Spleen (tissue), 11 donors: ENCODE results near the gene WWP2. TPM values are rescaled to one million over a fixed set of nuclear protein-coding genes. Genes with fewer than 3 reads are reported as not detected.

Source experiments
- DNase-seq: peaks from one replicate; pipeline ENCODE4 v3.0.0-alpha.2; 2020
- H3K27ac ChIP-seq, 8 donors: fragments of 200-600 bp; sonication (generic) in 7 of 8; 1 replicate in 4 of 8; 2 replicates in 4 of 8; pipeline versions ENCODE4 v1.5.0 to v1.8.0; 2016 to 2021; ENCODE audit warnings: inconsistent platforms in 4 of 8, mild to moderate bottlenecking in 4 of 8, moderate library complexity in 1 of 8
- H3K27me3 ChIP-seq, 7 donors: fragments of 200-600 bp; sonication (generic) in 6 of 7; replicated peaks in 1 of 7; 1 replicate in 4 of 7; 2 replicates in 3 of 7; pipeline versions ENCODE4 v1.5.0 to v1.8.0; 2016 to 2021; ENCODE audit warnings: inconsistent platforms in 3 of 7, mild to moderate bottlenecking in 1 of 7
- H3K36me3 ChIP-seq, 6 donors: fragments of 200-600 bp; sonication (generic) in 5 of 6; 1 replicate in 4 of 6; 2 replicates in 2 of 6; pipeline versions ENCODE4 v1.5.0 to v1.8.0; 2016 to 2021; ENCODE audit warnings: inconsistent platforms in 2 of 6
- H3K4me1 ChIP-seq, 6 donors: fragments of 200-600 bp; sonication (generic) in 5 of 6; 1 replicate in 3 of 6; 2 replicates in 3 of 6; pipeline versions ENCODE4 v1.5.0 to v1.8.0; 2016 to 2021; ENCODE audit warnings: inconsistent platforms in 3 of 6
- H3K4me3 ChIP-seq, 8 donors: fragments of 200-600 bp; sonication (generic) in 7 of 8; 1 replicate in 4 of 8; 2 replicates in 4 of 8; pipeline versions ENCODE4 v1.5.0 to v1.8.0; 2016 to 2021; ENCODE audit warnings: inconsistent platforms in 4 of 8, mild to moderate bottlenecking in 4 of 8, moderate library complexity in 2 of 8
- H3K9me3 ChIP-seq, 8 donors: fragments of 200-600 bp; sonication (generic) in 7 of 8; 1 replicate in 4 of 8; 2 replicates in 4 of 8; pipeline versions ENCODE4 v1.5.0 to v1.8.0; 2016 to 2021; ENCODE audit warnings: inconsistent platforms in 4 of 8
- CTCF ChIP-seq, 11 experiments: fragments of 200-600 bp in 7 of 11; fragments of 450-650 bp in 4 of 11; sonication (generic) in 4 of 11; IDR thresholded peaks in 8 of 11; conservative IDR thresholded peaks in 3 of 11; 1 replicate in 7 of 11; 2 replicates in 4 of 11; pipeline versions ENCODE4 v1.4.0 to v1.8.0; 2016 to 2021; ENCODE audit warnings: antibody characterized with exemption in 11 of 11, inconsistent platforms in 4 of 11, mild to moderate bottlenecking in 1 of 11
- POLR2A ChIP-seq, 3 donors: fragments of 450-650 bp; IDR thresholded peaks; one replicate each; pipeline ENCODE4 v1.5.1; 2017; ENCODE audit warnings: antibody characterized with exemption in 3 of 3, mild to moderate bottlenecking in 1 of 3
- POLR2AphosphoS5 ChIP-seq, 3 donors: sonication (generic); formaldehyde crosslinking; IDR thresholded peaks; one replicate each; pipeline ENCODE4 v1.5.1; 2017; ENCODE audit warnings: antibody characterized with exemption in 3 of 3
- WGBS, 5 donors: extraction: QIAGEN DNeasy Blood & Tissue Kit in 3 of 5; methylation state at CpG; one replicate each; pipeline versions ENCODE4 v1.1.5 to v1.1.7; 2013 to 2018; 5-methylcytosine and 5-hydroxymethylcytosine counted together
- intact Hi-C: fragments of 100-400 bp; cut with DNase I; formaldehyde crosslinking; loops from one replicate; pipeline ENCODE4 v1.15.0; 2023; ENCODE audit warnings: low total_unique reads
- polyA plus RNA-seq, 3 donors: library from polyadenylated mRNA; stranded (reverse); fragments of 200-250 nt; gene quantifications; one replicate each; pipeline ENCODE4 v1.2.1, GENCODE V29; 2013
- total RNA-seq, 7 donors: library from RNA; depleted of rRNA in 3 of 7; stranded (reverse); fragments of >200 nt in 3 of 7; fragmentation: NEBNext Ultra II Directional in 4 of 7; extraction: Animal tissue kit (Norgen Biotek cat#: 25700) in 4 of 7; gene quantifications; one replicate each; pipeline versions ENCODE4 v1.1.0 to v1.2.1, GENCODE V29; 2016 to 2021
- donor health status: healthy with polysubstance abuse.
- donor health status: DM: no; HTN: no; CAD: no; lungs with moderate emphysema.
- donor health status: DM: no; HTN: no; CAD: no.
- donor health status: Bipolar disorder and iron deficiency.
- donor health status: healthy.
- donor health status: DM: no; HTN: no; CAD: no.
- donor health status: DM: yes; HTN: yes; CAD: no.

The WWP2 gene
- total and polyA plus RNA-seq, 10 donors, result 13.7 to 109 (median 67.7) TPM

GRCh38 chr16:69816996-69817395, 54.9 kb downstream of the WWP2 start:
- Histone ChIP-seq H3K27me3 (no peaks in the 10 kb centered on the region), H3K27ac (peak overlapping the region in 1 of 8 donors; percentile 0), H3K9me3 (peaks cover 0 to 5% (median 2%) of the 10 kb centered on the region in 8 donors), H3K36me3 (peaks cover 0 to 93% (median 16%) of the 10 kb centered on the region in 6 donors), H3K4me1 (peaks cover 0 to 1% (median 0%) of the 10 kb centered on the region in 6 donors), H3K4me3 (no peak overlapping the region)
- TF ChIP-seq POLR2AphosphoS5 (IDR thresholded peaks at IDR 0.05), result no peak
- TF ChIP-seq POLR2A (IDR thresholded peaks at IDR 0.05), result no peak
- no peak for TF ChIP-seq CTCF (IDR thresholded peaks at IDR 0.05 in 8 of 11, conservative IDR thresholded peaks at IDR 0.05 in 3 of 11)
- DNase-seq, result no peak
- intact Hi-C loops, result no loop called here
- 96 to 100% (median 99%) methylated on average over 4 of the region's 4 CpGs for WGBS, 5 donors

DNA sequence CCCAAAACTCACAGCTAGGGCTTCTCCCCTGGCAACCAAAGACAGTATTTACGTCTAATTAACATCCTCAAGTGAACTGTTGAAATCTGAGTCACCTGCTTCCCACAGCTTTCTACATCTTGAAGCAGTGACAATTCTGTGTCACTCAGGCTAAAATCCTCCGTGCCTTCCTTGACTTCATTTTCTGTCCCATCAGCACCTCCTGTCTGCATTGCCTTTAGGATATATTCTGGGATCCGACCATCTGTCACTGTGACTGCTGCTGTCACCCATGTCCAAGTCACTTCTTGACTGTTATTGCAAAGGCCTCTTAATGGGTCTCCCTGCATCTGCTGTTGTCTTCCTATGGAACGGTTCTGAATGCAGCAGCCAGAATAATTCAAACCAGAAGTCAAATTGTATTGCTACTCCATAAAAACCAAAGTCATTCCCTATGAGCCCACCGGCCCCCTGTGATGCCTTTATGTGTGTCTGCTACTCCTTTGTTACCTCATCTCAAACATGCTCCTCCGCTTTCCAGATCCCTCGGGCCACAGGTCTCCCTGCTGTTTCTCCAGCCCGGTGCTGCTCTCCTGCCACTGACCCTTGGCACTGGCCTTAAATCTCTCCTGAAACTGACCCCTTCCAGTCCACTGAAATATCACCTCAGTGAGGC, 56.9 kb downstream of the WWP2 start:
- peaks cover 7 to 20% (median 14%) of the 10 kb centered on the region in 6 donors for H3K4me1 ChIP-seq
- H3K27me3 ChIP-seq, result no peaks in the 10 kb centered on the region
- DNase-seq, result no peak
- no peak overlapping the region for H3K4me3 ChIP-seq
- 92 to 95% (median 92%) methylated on average over 8 of the region's 8 CpGs for WGBS, 5 donors
- peaks cover 0 to 5% (median 2%) of the 10 kb centered on the region in 8 donors for H3K9me3 ChIP-seq
- no peak overlapping the region for H3K27ac ChIP-seq
- intact Hi-C loops, result no loop called here
- no peak for TF ChIP-seq POLR2AphosphoS5 (IDR thresholded peaks at IDR 0.05)
- TF ChIP-seq CTCF (IDR thresholded peaks at IDR 0.05 in 8 of 11, conservative IDR thresholded peaks at IDR 0.05 in 3 of 11), result no peak
- TF ChIP-seq POLR2A (IDR thresholded peaks at IDR 0.05), result no peak
- H3K36me3 ChIP-seq, result peaks cover 0 to 89% (median 9%) of the 10 kb centered on the region in 6 donors

DNA sequence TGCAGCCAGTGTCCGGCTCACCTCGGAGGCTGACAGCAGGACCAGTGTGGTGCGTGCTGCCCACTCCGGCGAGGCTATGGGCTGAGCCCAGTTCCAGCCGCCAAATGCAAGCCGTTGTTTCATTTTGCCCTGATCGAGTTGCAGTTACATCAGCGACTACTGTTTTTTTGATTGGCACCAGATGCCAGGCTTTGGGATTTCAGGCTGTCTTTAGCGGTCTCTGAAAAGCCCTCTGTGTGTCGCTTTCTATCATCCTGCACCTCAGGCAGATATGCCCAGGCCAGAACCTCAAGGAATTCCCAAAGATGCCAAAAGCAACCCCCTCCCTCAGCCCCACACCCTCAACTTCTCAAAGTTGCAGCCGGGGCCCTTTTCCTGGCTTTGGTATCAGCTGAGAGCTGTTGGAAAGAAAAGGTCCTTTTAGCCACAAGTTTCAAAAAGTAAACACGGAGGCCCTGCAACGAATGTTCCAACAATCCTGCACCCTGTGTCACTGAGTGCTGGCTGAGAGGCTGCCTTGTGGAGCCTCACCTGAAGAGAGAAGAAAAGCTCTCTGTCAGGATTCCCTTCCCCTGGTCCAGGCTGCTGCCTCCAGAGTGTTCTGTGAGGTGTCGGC, 58.9 kb downstream of the WWP2 start:
- intact Hi-C loops, result no loop called here
- Histone ChIP-seq H3K27me3 (no peaks in the 10 kb centered on the region), H3K27ac (peak overlapping the region in 1 of 8 donors; percentile 12), H3K4me3 (no peak overlapping the region), H3K4me1 (peaks cover 7 to 31% (median 18%) of the 10 kb centered on the region in 6 donors), H3K36me3 (peaks cover 0 to 69% (median 9%) of the 10 kb centered on the region in 6 donors), H3K9me3 (peaks cover 0 to 5% (median 2%) of the 10 kb centered on the region in 8 donors)
- WGBS, 5 donors, result 85 to 95% (median 91%) methylated on average over 15 of the region's 15 CpGs
- TF ChIP-seq POLR2A (IDR thresholded peaks at IDR 0.05), result no peak
- no peak for TF ChIP-seq CTCF (IDR thresholded peaks at IDR 0.05 in 8 of 11, conservative IDR thresholded peaks at IDR 0.05 in 3 of 11)
- no peak for TF ChIP-seq POLR2AphosphoS5 (IDR thresholded peaks at IDR 0.05)
- DNase-seq, result no peak

DNA sequence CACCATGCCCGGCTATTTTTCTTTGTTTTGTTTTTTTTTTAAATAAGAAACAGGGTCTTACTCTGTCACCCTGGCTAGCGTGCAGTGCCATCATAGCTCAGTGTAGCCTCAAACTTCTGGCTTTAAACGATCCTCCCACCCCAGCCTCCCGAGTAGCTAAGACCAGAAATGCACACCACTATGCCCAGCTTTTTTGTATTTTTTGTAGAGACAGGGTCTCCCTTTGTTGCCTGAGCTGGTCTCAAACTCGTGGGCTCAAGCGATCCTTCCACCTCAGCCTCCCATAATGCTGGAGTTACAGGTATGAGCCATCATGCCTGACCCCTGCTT, 59.7 kb downstream of the WWP2 start:
- peaks cover 7 to 31% (median 18%) of the 10 kb centered on the region in 6 donors for H3K4me1 ChIP-seq
- no peak for DNase-seq
- peaks cover 0 to 64% (median 9%) of the 10 kb centered on the region in 6 donors for H3K36me3 ChIP-seq
- intact Hi-C loops, result no loop called here
- H3K27ac ChIP-seq, result peak overlapping the region in 1 of 8 donors; percentile 79
- no peak overlapping the region for H3K4me3 ChIP-seq
- no peaks in the 10 kb centered on the region for H3K27me3 ChIP-seq
- H3K9me3 ChIP-seq, result peaks cover 0 to 5% (median 2%) of the 10 kb centered on the region in 8 donors
- TF ChIP-seq CTCF (IDR thresholded peaks at IDR 0.05 in 8 of 11, conservative IDR thresholded peaks at IDR 0.05 in 3 of 11) (no peak), POLR2AphosphoS5 (IDR thresholded peaks at IDR 0.05) (no peak), POLR2A (IDR thresholded peaks at IDR 0.05) (no peak)
- WGBS, 5 donors, result 93 to 97% (median 96%) methylated on average over 6 of the region's 6 CpGs
